Activated T-cell treated with anti-CD3 and anti-CD28 coated beads, Interleukin-2, amount 50 U/mL, for 4 hours (primary cell): ENCODE measurements around the gene HTR3E. TPM values are rescaled to one million over a fixed set of nuclear protein-coding genes. Genes with fewer than 3 reads are reported as not detected.
"Not testable (repeated sequence)": the region's sequence is repeated elsewhere in the genome, so short reads cannot be mapped to it uniquely, and the experiment has no call there.

Experiments
- ATAC-seq, 2 donors: fragments of 200-7000 bp; cut with Tn5 transposase; one replicate each; pipeline ENCODE4 v1.10.0; 2021
- DNase-seq: peaks from one replicate; pipeline ENCODE4 v3.0.0-alpha.2; 2020
- H3K27me3 Mint-ChIP-seq: one replicate; pipeline ENCODE4 v1.8.0; 2021; ENCODE audit warnings: low read depth, mixed read lengths
- H3K36me3 Mint-ChIP-seq: one replicate; pipeline ENCODE4 v1.8.0; 2022; ENCODE audit warnings: mixed read lengths; ENCODE audit not compliant: insufficient read depth
- H3K4me1 Mint-ChIP-seq: one replicate; pipeline ENCODE4 v1.8.0; 2021; ENCODE audit warnings: low read depth, mixed read lengths
- H3K4me3 Mint-ChIP-seq: one replicate; pipeline ENCODE4 v1.8.0; 2021; ENCODE audit warnings: mild to moderate bottlenecking, moderate library complexity, mixed read lengths
- H3K9me3 Mint-ChIP-seq: one replicate; pipeline ENCODE4 v1.8.0; 2021; ENCODE audit warnings: mixed read lengths
- total RNA-seq, 3 donors: library from RNA; stranded (reverse); gene quantifications; one replicate each; pipeline ENCODE4 v1.2.1, GENCODE V29; 2021

HTR3E gene
- total RNA-seq, 3 donors from 2014 or later = not detected

DNA sequence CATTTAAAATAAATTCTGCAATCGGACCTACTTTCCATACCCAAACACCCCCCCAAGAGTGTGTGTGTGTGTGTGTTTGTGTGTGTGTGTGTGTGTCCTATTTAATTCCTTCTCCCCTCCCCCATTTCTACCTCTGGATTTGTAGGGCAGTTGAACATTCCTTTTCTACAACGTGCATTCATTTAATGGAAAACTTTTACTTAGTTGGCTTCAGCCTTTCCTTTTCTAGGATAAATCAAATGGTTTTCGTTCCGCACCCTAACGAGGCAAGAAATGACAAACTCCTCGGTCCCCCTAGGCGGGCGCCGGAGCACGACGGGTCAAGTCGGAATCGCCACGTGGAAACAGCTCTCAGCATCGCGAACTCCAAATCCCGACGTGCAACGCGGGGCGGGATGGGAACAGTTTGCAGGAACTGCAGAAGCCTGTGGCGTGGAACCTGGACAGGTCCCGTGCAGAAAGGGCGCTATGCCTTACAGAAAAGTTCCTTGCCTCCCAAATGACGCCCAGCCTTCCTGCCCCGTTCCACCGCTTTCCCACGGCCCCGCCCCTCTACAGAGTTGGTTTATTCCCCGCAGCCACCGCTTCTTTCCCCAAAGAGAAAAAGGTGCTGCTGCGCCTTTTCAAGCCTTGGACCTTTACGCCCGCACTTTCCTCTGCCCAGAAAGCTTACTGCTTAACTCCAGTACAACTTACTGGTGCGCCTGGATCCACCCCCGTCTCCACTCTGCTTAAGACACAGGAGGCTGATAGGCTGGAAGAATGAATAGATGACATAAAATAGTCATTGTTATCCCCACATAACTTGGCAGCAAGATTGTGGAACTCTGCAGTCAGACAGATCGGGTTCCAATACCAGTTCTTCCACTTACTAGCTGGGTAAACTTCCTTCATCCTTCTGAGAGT, 37.2 kb downstream of the HTR3E start:
- peak; percentile 47 to 49 for ATAC-seq
- H3K4me1 Mint-ChIP-seq = peaks cover 35% of the 10 kb centered on the region
- DNase-seq = peak; percentile 39
- H3K27me3 Mint-ChIP-seq = no peaks in the 10 kb centered on the region
- peak overlapping the region; percentile 95 for H3K4me3 Mint-ChIP-seq
- no peaks in the 10 kb centered on the region for H3K9me3 Mint-ChIP-seq
- peaks cover 7% of the 10 kb centered on the region for H3K36me3 Mint-ChIP-seq

- peak overlapping the region; percentile 95 for H3K4me3 Mint-ChIP-seq
- DNase-seq (no peak), ATAC-seq (peak; percentile 27 to 36)
- H3K4me1 Mint-ChIP-seq = peaks cover 35% of the 10 kb centered on the region
- no peaks in the 10 kb centered on the region for H3K27me3 Mint-ChIP-seq
- no peaks in the 10 kb centered on the region for H3K9me3 Mint-ChIP-seq
- H3K36me3 Mint-ChIP-seq = peaks cover 7% of the 10 kb centered on the region
These were observed 37.9 kb downstream of the HTR3E start for GRCh38 chr3:184134746-184135148.

DNA sequence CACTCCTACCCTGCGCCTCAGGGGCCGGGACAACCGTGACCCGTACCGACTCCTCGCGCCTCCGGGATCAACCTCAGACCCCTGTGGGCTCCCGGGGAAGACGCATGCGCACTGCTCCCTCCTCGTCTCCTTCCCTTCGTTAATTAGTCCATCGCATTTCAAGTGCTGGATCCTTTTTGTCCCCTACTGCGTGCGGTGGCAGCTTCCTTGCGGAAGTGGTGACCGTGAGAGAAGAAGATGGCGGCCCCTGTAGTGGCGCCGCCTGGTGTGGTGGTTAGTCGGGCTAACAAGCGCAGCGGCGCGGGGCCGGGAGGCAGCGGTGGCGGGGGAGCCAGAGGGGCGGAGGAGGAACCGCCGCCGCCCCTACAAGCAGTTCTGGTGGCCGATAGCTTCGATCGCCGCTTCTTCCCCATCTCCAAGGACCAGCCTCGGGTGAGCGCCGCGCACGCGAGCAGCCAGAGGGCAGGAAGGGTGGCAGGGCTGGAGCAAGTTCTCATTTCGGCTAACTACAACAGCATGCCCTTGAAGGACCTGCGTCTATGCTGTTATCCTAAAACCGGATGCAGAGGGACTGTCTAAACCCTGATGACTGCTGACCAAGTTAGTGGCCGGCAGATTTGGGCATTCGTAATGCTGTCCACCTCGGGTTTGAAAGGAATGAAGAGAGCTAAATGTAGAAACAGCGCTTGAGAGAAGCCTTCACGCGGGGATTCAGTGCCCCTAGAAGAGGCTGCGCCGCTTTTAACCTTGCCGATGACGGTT, 38.5 kb downstream of the HTR3E start, which contains the start of gene EIF2B5:
Gene EIF2B5 (plus strand): TSS at position 210 of the 762 bp plus-strand sequence. CDS start 28 bp downstream, at position 238.
- H3K27me3 Mint-ChIP-seq = no peaks in the 10 kb centered on the region
- peaks cover 35% of the 10 kb centered on the region for H3K4me1 Mint-ChIP-seq
- ATAC-seq (peak; percentile 90 to 91), DNase-seq (peak; percentile 78)
- H3K36me3 Mint-ChIP-seq = peaks cover 10% of the 10 kb centered on the region
- H3K4me3 Mint-ChIP-seq = peak within 1 kb of the TSS; percentile 95
- no peaks in the 10 kb centered on the region for H3K9me3 Mint-ChIP-seq

- peaks cover 12% of the 10 kb centered on the region for H3K36me3 Mint-ChIP-seq
- no peaks in the 10 kb centered on the region for H3K27me3 Mint-ChIP-seq
- H3K9me3 Mint-ChIP-seq = no peaks in the 10 kb centered on the region
- peak overlapping the region; percentile 95 for H3K4me3 Mint-ChIP-seq
- ATAC-seq (no peak), DNase-seq (no peak)
- H3K4me1 Mint-ChIP-seq = peaks cover 35% of the 10 kb centered on the region
These were observed 39.0 kb downstream of the HTR3E start for GRCh38 chr3:184135911-184136260.

- H3K36me3 Mint-ChIP-seq = peaks cover 34% of the 10 kb centered on the region
- H3K4me3 Mint-ChIP-seq = no peak overlapping the region
- peaks cover 21% of the 10 kb centered on the region for H3K4me1 Mint-ChIP-seq
- no peaks in the 10 kb centered on the region for H3K27me3 Mint-ChIP-seq
- DNase-seq (no peak), ATAC-seq (no peak)
- no peaks in the 10 kb centered on the region for H3K9me3 Mint-ChIP-seq
These were observed 43.6 kb downstream of the HTR3E start for GRCh38 chr3:184140436-184140835.

GRCh38 chr3:184142199-184142598, 45.3 kb downstream of the HTR3E start:
- Mint-ChIP-seq H3K36me3 (peaks cover 38% of the 10 kb centered on the region), H3K4me1 (peaks cover 8% of the 10 kb centered on the region), H3K4me3 (no peak overlapping the region), H3K9me3 (no peaks in the 10 kb centered on the region), H3K27me3 (no peaks in the 10 kb centered on the region)
- DNase-seq (no peak), ATAC-seq (no peak)

DNA sequence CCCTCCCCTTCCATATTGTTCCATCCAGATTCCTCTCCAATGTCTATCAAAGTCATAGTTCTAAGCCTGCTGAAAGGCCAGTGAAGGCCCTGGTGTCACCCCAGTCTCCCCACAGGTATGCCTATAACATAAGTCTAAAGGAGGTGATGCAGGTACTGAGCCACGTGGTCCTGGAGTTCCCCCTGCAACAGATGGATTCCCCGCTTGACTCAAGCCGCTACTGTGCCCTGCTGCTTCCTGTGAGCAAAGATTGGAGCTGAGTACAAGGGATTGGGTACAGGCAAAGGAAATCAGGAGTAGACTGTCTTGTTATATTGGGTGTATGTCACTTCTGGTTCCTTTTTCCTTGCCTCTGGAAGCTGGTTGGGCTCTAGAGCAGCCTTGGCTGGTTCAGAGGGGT, 46.5 kb downstream of the HTR3E start:
- no peaks in the 10 kb centered on the region for H3K27me3 Mint-ChIP-seq
- DNase-seq (no peak), ATAC-seq (no peak)
- H3K4me1 Mint-ChIP-seq = no peaks in the 10 kb centered on the region
- no peak overlapping the region for H3K4me3 Mint-ChIP-seq
- H3K36me3 Mint-ChIP-seq = peaks cover 32% of the 10 kb centered on the region
- H3K9me3 Mint-ChIP-seq = no peaks in the 10 kb centered on the region

- Mint-ChIP-seq H3K9me3 (no peaks in the 10 kb centered on the region), H3K36me3 (peaks cover 32% of the 10 kb centered on the region), H3K27me3 (no peaks in the 10 kb centered on the region), H3K4me3 (no peak overlapping the region), H3K4me1 (no peaks in the 10 kb centered on the region)
- no peak for DNase-seq
- no peak for ATAC-seq
These were observed 47.6 kb downstream of the HTR3E start for GRCh38 chr3:184144505-184144904.

DNA sequence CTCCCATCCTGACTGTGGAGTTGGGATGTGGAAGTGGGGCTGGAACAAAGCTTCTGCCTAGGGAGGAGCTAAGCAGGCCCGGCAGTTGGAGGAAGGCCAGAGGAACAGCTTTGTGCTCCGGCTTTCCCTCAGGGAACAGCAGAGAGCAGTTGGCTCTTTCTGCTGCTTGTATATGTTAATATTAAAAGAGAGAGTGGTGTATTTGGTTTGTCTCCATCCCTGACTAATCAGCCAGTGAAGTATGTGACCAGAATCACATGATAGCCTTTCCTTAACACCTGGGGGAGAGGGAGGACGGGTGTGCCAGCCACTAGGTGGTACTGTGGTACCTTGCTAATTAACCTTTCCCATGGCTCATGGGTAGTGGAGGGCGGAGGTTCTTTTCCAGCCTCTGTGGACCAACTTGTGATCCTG, 48.3 kb downstream of the HTR3E start:
- Mint-ChIP-seq H3K36me3 (peaks cover 29% of the 10 kb centered on the region), H3K9me3 (no peaks in the 10 kb centered on the region), H3K4me3 (no peak overlapping the region), H3K27me3 (no peaks in the 10 kb centered on the region), H3K4me1 (no peaks in the 10 kb centered on the region)
- ATAC-seq (peak; percentile 58 to 62), DNase-seq (peak; percentile 26)

DNA sequence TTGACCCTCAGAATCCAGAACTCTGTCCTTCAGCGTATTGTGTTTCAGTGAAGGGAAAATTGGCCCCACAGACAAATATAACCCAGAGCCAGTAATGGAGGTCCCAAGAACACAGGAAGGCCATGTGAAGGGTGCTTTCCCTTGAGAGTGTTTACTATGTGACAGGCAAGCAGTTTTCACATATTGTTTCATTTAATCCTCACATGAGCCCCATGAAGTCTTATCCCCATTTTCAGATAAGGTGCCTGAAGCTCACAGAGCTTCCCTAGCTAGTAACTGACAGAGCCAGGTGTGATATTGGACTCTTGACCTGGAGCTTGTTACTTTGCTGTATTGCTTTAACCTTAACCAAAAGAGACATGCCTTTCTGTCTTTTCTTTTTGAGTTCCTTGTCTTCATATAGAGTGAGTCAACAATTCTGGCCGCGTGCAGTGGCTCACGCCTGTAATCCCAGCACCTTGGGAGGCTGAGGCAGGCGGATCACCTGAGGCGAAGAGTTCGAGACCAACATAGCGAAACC, 48.9 kb downstream of the HTR3E start:
- ATAC-seq (no peak), DNase-seq (no peak)
- Mint-ChIP-seq H3K9me3 (no peaks in the 10 kb centered on the region), H3K4me3 (no peak overlapping the region), H3K27me3 (no peaks in the 10 kb centered on the region), H3K36me3 (peaks cover 27% of the 10 kb centered on the region), H3K4me1 (no peaks in the 10 kb centered on the region)

GRCh38 chr3:184148076-184148475, 51.2 kb downstream of the HTR3E start:
- H3K36me3 Mint-ChIP-seq = peaks cover 8% of the 10 kb centered on the region
- H3K9me3 Mint-ChIP-seq = no peaks in the 10 kb centered on the region
- DNase-seq (no peak), ATAC-seq (no peak)
- no peak overlapping the region for H3K4me3 Mint-ChIP-seq
- no peaks in the 10 kb centered on the region for H3K4me1 Mint-ChIP-seq
- no peaks in the 10 kb centered on the region for H3K27me3 Mint-ChIP-seq

GRCh38 chr3:184149123-184149522, 52.3 kb downstream of the HTR3E start:
- no peaks in the 10 kb centered on the region for H3K9me3 Mint-ChIP-seq
- H3K27me3 Mint-ChIP-seq = no peaks in the 10 kb centered on the region
- H3K36me3 Mint-ChIP-seq = peaks cover 4% of the 10 kb centered on the region
- ATAC-seq (no peak), DNase-seq (no peak)
- no peak overlapping the region for H3K4me3 Mint-ChIP-seq
- peaks cover 2% of the 10 kb centered on the region for H3K4me1 Mint-ChIP-seq

- ATAC-seq, H3K36me3 Mint-ChIP-seq, H3K9me3 Mint-ChIP-seq, H3K4me1 Mint-ChIP-seq, DNase-seq, H3K4me3 Mint-ChIP-seq, H3K27me3 Mint-ChIP-seq: not testable (repeated sequence)
These were observed 52.9 kb downstream of the HTR3E start for GRCh38 chr3:184149770-184150169.

GRCh38 chr3:184154885-184155643, 58.2 kb downstream of the HTR3E start, which contains the start of gene DVL3:
TSS of gene DVL3 (plus strand) at chr3:184155377. CDS start at chr3:184155636, 259 bp downstream.
- H3K27me3 Mint-ChIP-seq = no peaks in the 10 kb centered on the region
- H3K36me3 Mint-ChIP-seq = no peaks in the 10 kb centered on the region
- H3K9me3 Mint-ChIP-seq = no peaks in the 10 kb centered on the region
- H3K4me3 Mint-ChIP-seq = peak within 1 kb of the TSS; percentile 93
- peaks cover 23% of the 10 kb centered on the region for H3K4me1 Mint-ChIP-seq
- peak; percentile 77 to 83 for ATAC-seq
- DNase-seq = peak; percentile 25
